Common myeloid progenitor, CD34-positive (primary cell): ENCODE results near the gene ACKR2.

Source experiments
- CTCF ChIA-PET: fragments of 350-600 bp; sonication (Branson Sonifier 250); formaldehyde crosslinking; loops from one replicate; lab custom pipeline; 2021; ENCODE audit warnings: antibody characterized with exemption; lab: Charles Lee
- POLR2A ChIA-PET: fragments of 350-600 bp; sonication (Branson Sonifier 250); formaldehyde crosslinking; loops from one replicate; lab custom pipeline; 2021; ENCODE audit warnings: antibody characterized with exemption; lab: Charles Lee
- DNase-seq, 3 donors: peaks; one replicate each; pipeline versions ENCODE4 v3.0.0 to v3.0.0-alpha.2; 2013
- H3K27ac ChIP-seq, 2 experiments: 1 replicate in 1 of 2; 2 replicates in 1 of 2; pipeline ENCODE4 v1.7.0; 2013; ENCODE audit warnings: inconsistent platforms in 2 of 2, low read length in 2 of 2, mild to moderate bottlenecking in 2 of 2, low read depth in 1 of 2, moderate library complexity in 1 of 2; ENCODE audit not compliant: severe bottlenecking in 2 of 2, insufficient read depth in 1 of 2, poor library complexity in 1 of 2
- H3K27me3 ChIP-seq, 5 experiments: replicated peaks in 2 of 5; 1 replicate in 3 of 5; 2 replicates in 2 of 5; pipeline versions ENCODE4 v1.6.1 to v1.7.0; 2013; ENCODE audit warnings: low read length in 4 of 5, mild to moderate bottlenecking in 2 of 5, moderate library complexity in 2 of 5, inconsistent platforms in 1 of 5; ENCODE audit not compliant: insufficient read depth in 5 of 5, control insufficient read depth in 4 of 5
- H3K36me3 ChIP-seq, 4 experiments: 1 replicate in 2 of 4; 2 replicates in 2 of 4; pipeline versions ENCODE4 v1.6.1 to v1.7.0; 2013; ENCODE audit warnings: low read length in 3 of 4, control low read depth in 1 of 4, mild to moderate bottlenecking in 1 of 4; ENCODE audit not compliant: control insufficient read depth in 4 of 4, insufficient read depth in 4 of 4
- H3K4me1 ChIP-seq, 4 experiments: 1 replicate in 3 of 4; 2 replicates in 1 of 4; pipeline versions ENCODE4 v1.6.1 to v1.7.1; 2013; ENCODE audit warnings: low read length in 3 of 4, mild to moderate bottlenecking in 3 of 4, control low read depth in 1 of 4, inconsistent platforms in 1 of 4, moderate library complexity in 1 of 4; ENCODE audit not compliant: control insufficient read depth in 4 of 4, insufficient read depth in 4 of 4; ENCODE audit errors: control extremely low read depth in 1 of 4
- H3K4me3 ChIP-seq, 7 experiments: 1 replicate in 4 of 7; 2 replicates in 3 of 7; pipeline versions ENCODE4 v1.5.1 to v1.7.0; 2013; ENCODE audit warnings: mild to moderate bottlenecking in 7 of 7, low read length in 6 of 7, moderate library complexity in 6 of 7, inconsistent platforms in 2 of 7, low read depth in 2 of 7, control low read depth in 1 of 7; ENCODE audit not compliant: insufficient read depth in 4 of 7, control insufficient read depth in 1 of 7; ENCODE audit errors: extremely low read depth in 1 of 7
- H3K9me3 ChIP-seq, 5 experiments: 1 replicate in 4 of 5; 2 replicates in 1 of 5; pipeline versions ENCODE4 v1.6.1 to v1.7.1; 2013; ENCODE audit warnings: low read length in 4 of 5, mild to moderate bottlenecking in 2 of 5, inconsistent platforms in 1 of 5, low read depth in 1 of 5, moderate library complexity in 1 of 5; ENCODE audit not compliant: control insufficient read depth in 4 of 5, insufficient read depth in 2 of 5; ENCODE audit errors: control extremely low read depth in 1 of 5
- WGBS: methylation state at CpG from one replicate; pipeline ENCODE4 v1.1.5; 2013; ENCODE audit not compliant: insufficient coverage; 5-methylcytosine and 5-hydroxymethylcytosine counted together

ACKR2 gene

GRCh38 chr3:42873221-42873982 is 64.2 kb downstream of the ACKR2 start:
- 67% methylated on average over 3 of the region's 9 CpGs for WGBS

GRCh38 chr3:42874749-42875148 is 65.5 kb downstream of the ACKR2 start:
- H3K4me3 ChIP-seq, result no peak overlapping the region
- ChIA-PET POLR2A (no interaction called here), CTCF (interaction anchor here (1.2 kb wide), 1 partner anchor 18 kb away, joined by 3 read pairs; no protein-coding TSS in a partner anchor)
- H3K27me3 ChIP-seq, result peaks cover 0 to 15% (median 0%) of the 10 kb centered on the region in 5 experiments
- H3K36me3 ChIP-seq, result no peaks in the 10 kb centered on the region
- H3K9me3 ChIP-seq, result no peaks in the 10 kb centered on the region
- WGBS, result 100% methylated on average over 7 of the region's 10 CpGs
- no peak overlapping the region for H3K27ac ChIP-seq
- no peaks in the 10 kb centered on the region for H3K4me1 ChIP-seq
- no peak for DNase-seq

More at GRCh38 chr3:42873221-42873982, 64.2 kb downstream of the ACKR2 start:
- Histone ChIP-seq H3K4me3 (no peak overlapping the region), H3K27ac (no peak overlapping the region), H3K4me1 (no peaks in the 10 kb centered on the region), H3K27me3 (peaks cover 0 to 13% (median 0%) of the 10 kb centered on the region in 5 experiments), H3K36me3 (no peaks in the 10 kb centered on the region), H3K9me3 (no peaks in the 10 kb centered on the region)
- POLR2A ChIA-PET, result no interaction called here
- CTCF ChIA-PET, result no interaction called here
- no peak for DNase-seq

- WGBS, result 96% methylated on average over 13 of the region's 13 CpGs
- DNase-seq, result no peak
- Histone ChIP-seq H3K4me3 (no peak within 1 kb of the TSS), H3K9me3 (no peaks in the 10 kb centered on the region), H3K4me1 (peaks cover 0 to 3% (median 2%) of the 10 kb centered on the region in 4 experiments), H3K27me3 (peaks cover 0 to 16% (median 0%) of the 10 kb centered on the region in 5 experiments), H3K36me3 (no peaks in the 10 kb centered on the region), H3K27ac (no peak within 1 kb of the TSS)
- CTCF ChIA-PET, result interaction anchor here (1.2 to 1.3 kb wide), 2 partner anchors 19 to 324 kb away, joined by 3 read pairs; no protein-coding TSS in a partner anchor
- POLR2A ChIA-PET, result no interaction called here
These were observed 66.3 kb downstream of the ACKR2 start, which contains the start of gene CYP8B1 for GRCh38 chr3:42875325-42876151. Gene CYP8B1 (minus strand): TSS chr3:42875879. CDS start chr3:42875816, 63 bp downstream.

GRCh38 chr3:42876401-42876800 is 67.2 kb downstream of the ACKR2 start:
- H3K4me1 ChIP-seq, result peaks cover 1 to 10% (median 8%) of the 10 kb centered on the region in 4 experiments

GRCh38 chr3:42876940-42877720 is 67.9 kb downstream of the ACKR2 start:
- CTCF ChIA-PET, result interaction anchor here (0.9 to 3.0 kb wide), 6 partner anchors 8 to 325 kb away, joined by 3 to 17 read pairs (median 5); no protein-coding TSS in a partner anchor
- DNase-seq, result no peak
- Histone ChIP-seq H3K9me3 (no peaks in the 10 kb centered on the region), H3K27ac (no peak overlapping the region), H3K36me3 (no peaks in the 10 kb centered on the region), H3K27me3 (peaks cover 0 to 14% (median 0%) of the 10 kb centered on the region in 5 experiments), H3K4me1 (peaks cover 4 to 13% (median 8%) of the 10 kb centered on the region in 4 experiments), H3K4me3 (no peak overlapping the region)
- WGBS, result 91% methylated on average over 6 of the region's 7 CpGs
- POLR2A ChIA-PET, result no interaction called here

More at GRCh38 chr3:42876401-42876800, 67.2 kb downstream of the ACKR2 start:
- H3K27me3 ChIP-seq, result peaks cover 0 to 17% (median 0%) of the 10 kb centered on the region in 5 experiments
- H3K9me3 ChIP-seq, result no peaks in the 10 kb centered on the region
- H3K4me3 ChIP-seq, result no peak overlapping the region
- H3K36me3 ChIP-seq, result no peaks in the 10 kb centered on the region
- ChIA-PET CTCF (interaction anchor here (1.3 to 3.0 kb wide), 2 partner anchors 97 to 324 kb away, joined by 3 to 17 read pairs; no protein-coding TSS in a partner anchor), POLR2A (no interaction called here)
- no peak overlapping the region for H3K27ac ChIP-seq
- DNase-seq, result no peak
- WGBS, result no CpG with 5 or more reads among the region's 1 CpG

GRCh38 chr3:42877881-42878280 is 68.6 kb downstream of the ACKR2 start:
- no peak overlapping the region for H3K4me3 ChIP-seq
- no peak overlapping the region for H3K27ac ChIP-seq
- H3K36me3 ChIP-seq, result no peaks in the 10 kb centered on the region
- ChIA-PET POLR2A (no interaction called here), CTCF (interaction anchor here (0.9 to 3.0 kb wide), 8 partner anchors 9 to 99 kb away, joined by 3 to 17 read pairs (median 6); no protein-coding TSS in a partner anchor)
- WGBS, result 100% methylated on average over 1 of the region's 2 CpGs
- peaks cover 4 to 13% (median 8%) of the 10 kb centered on the region in 4 experiments for H3K4me1 ChIP-seq
- peaks cover 0 to 12% (median 0%) of the 10 kb centered on the region in 5 experiments for H3K27me3 ChIP-seq
- H3K9me3 ChIP-seq, result no peaks in the 10 kb centered on the region
- no peak for DNase-seq
